GM18511 (cell line): ENCODE results near the gene PDE1C.
"Not testable (repeated sequence)": the region's sequence is repeated elsewhere in the genome, so short reads cannot be mapped to it uniquely, and the experiment has no call there.

Experiments
- ATAC-seq: cut with Tn5 transposase; IDR thresholded peaks from one replicate; pipeline ENCODE4 v1.9.1; 2021; ENCODE audit warnings: mild to moderate bottlenecking, moderate library complexity; ENCODE audit not compliant: unreplicated experiment

The PDE1C gene

GRCh38 chr7:31856337-31856736 lies 213.9 kb downstream of the PDE1C start:
- no peak for ATAC-seq

GRCh38 chr7:31855530-31855929 lies 214.7 kb downstream of the PDE1C start:
- ATAC-seq = no peak

GRCh38 chr7:31853380-31853779 lies 216.8 kb downstream of the PDE1C start:
- ATAC-seq = no peak

DNA sequence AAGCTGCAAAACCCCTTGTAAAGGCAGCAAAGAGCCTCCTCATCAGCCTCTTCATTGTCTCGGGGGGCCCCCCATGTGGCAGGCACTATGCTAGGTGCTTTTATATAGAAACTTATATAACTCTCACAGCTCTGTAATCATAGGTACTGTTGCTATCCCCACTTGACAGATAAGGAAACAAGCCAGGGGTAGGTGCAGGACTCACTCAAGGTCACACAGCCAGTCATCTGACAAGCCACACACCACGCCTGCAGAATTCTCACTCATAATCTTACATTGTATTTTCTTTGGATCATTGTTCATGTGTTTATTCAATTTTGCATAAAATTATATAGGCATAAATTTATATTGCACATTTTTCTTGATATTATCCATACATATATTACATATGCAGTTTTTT lies 217.7 kb downstream of the PDE1C start:
- no peak for ATAC-seq

DNA sequence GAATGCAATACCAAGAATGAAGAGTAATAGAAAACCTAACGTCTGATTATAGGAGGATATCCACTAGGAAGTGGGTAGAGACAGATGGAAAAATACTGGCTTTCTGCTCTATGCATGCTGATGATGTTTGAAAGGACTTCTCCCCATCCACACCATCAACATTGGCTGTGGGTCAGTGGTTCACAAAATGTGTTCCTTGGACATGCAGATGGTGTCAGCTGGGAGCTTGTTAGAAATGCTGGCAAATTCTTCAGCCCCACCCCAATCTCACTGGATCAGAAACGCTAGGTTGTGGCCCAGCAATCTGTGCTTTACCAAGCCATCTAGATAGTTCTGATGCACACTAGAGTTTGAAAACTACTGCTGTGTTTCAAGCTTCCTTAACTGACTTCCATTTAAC lies 219.1 kb downstream of the PDE1C start:
- ATAC-seq = no peak

- ATAC-seq = no peak
These were observed 219.6 kb downstream of the PDE1C start for GRCh38 chr7:31850601-31851000.

GRCh38 chr7:31850066-31850465 lies 220.1 kb downstream of the PDE1C start:
- no peak for ATAC-seq

DNA sequence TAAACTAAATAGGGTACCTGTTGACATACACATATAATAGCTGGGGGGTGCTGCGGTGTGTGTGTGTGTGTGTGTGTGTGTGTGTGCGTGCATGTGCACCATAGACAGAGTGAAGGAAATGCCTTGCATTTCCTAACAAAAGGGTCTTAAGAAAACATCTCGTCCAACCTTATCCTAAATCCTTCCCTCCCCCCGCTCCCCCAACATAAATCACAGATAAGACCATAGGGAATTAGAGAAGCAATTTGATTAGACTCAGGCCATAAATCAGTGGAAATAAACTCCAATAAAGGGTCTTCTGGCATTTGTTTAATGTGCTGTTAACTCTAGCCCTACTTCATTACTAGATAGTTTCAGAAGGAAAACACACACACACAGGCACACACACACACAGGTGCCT lies 234.7 kb downstream of the PDE1C start:
- no peak for ATAC-seq

DNA sequence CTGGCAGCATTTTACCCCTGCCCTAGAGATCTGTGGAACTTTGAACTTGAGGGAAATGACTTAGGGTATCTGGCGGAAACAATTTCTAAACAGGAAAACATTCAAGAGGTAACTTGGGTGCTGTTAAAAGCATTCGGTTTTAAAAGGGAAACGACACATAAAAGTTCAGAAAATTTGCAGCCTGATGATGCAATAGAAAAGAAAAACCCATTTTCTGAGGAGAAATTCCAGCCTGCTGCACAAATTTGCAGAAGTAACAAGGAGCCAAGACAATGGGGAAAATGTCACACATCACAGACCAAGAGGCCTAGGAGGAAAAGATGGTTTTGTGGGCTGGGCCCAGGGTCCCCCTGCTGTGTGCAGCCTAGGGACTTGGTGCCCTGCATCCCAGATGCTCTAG lies 236.6 kb downstream of the PDE1C start:
- ATAC-seq = not testable (repeated sequence)

DNA sequence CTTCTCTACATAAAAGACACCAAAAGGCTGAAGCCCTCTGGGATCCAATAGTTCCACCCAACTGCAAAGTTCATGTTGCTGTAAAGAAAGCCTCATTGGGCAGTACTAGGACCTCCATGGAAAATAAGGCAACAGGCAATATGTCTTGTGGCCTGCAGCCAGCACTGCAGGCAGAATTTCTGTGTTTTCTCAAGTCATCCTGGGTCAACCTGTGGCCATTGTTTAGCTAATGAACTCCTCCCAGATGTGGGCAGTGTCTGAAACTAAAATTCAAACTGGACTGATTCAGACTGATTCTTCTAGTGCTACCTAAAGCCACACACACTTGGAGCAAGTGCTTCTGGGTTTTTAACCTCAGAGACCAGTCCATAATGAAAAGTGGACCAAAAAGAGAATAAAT lies 241.7 kb downstream of the PDE1C start:
- ATAC-seq = no peak

- no peak for ATAC-seq
These were observed 244.6 kb downstream of the PDE1C start for GRCh38 chr7:31825576-31825975.

DNA sequence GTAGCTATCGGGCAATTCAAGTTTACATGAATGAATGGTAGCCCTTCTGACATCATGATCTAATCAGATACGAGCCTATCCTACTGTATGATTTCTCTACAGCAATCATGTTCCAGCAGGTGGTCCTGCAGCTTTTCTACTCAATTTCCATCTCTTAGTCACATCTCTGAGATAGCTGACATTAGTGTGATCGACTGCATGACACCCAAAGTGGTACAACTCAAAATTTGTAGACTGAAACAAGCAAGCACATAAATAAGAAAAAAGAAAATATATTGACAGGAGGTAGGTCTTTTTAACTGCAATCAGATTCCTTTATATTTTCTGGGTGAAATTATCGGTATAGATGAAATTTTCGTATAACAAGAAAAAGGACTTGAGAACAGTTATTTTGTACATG lies 251.2 kb downstream of the PDE1C start:
- no peak for ATAC-seq

DNA sequence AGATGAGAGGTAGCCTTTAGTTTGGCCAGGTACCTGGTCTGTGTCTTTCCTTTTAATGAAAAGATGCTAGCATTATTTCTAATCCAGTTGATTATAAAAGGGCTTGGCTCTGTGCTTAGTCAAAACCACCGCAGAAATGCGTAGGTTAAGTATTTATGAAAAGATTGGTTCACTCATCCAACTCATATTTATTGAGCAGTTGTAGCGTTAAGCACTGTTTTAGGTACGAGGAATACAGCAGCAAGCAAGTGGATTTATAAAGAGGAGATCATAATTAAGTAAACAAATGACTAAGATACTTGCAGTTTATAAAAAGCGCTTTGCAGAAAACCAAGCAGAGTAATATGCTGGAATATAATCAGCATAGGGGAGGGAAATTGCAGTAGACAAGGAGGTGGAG lies 253.4 kb downstream of the PDE1C start:
- no peak for ATAC-seq

DNA sequence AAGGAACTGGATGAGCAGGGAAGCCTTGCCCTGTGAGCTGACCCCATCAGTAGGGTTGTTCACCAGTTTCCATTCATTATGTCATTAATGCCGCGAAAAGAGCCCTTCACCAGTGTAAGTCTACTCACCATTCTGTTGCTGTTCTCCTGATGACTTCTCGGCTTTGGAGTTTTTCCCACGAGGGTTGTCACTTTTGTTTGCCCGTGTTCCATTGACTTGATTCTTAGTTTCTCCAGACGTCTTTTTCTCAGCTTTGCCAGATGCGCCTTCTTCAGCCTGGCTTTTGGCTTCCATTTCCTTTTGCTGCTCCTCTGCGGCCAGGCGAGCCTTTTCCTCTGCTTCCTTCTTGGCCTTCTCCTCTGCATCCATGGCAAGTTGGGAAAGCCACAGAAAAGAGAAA lies 254.4 kb downstream of the PDE1C start:
- ATAC-seq = no peak

DNA sequence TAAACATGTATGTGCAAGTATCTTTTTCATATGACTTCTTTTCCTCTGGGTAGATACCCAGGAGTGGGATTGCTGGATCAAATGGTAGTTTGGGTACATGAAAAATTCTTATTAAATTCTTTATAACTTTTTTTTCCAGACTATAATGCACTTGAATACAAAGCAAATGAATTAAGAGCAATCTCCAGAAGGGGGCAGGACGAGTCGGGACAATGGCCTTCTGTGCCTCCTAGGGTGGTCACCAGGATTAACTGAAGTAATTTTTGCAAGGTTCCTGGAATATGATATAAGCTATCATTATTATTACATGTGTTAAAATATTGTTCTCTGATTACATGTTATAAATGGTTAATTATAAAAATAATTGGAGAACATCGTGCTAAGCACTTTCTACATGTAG lies 256.0 kb downstream of the PDE1C start:
- no peak for ATAC-seq

- peak; percentile 85 for ATAC-seq
These were observed 258.4 kb downstream of the PDE1C start for GRCh38 chr7:31811650-31812461.

GRCh38 chr7:31805209-31805818 lies 264.9 kb downstream of the PDE1C start:
- ATAC-seq = peak; percentile 94

DNA sequence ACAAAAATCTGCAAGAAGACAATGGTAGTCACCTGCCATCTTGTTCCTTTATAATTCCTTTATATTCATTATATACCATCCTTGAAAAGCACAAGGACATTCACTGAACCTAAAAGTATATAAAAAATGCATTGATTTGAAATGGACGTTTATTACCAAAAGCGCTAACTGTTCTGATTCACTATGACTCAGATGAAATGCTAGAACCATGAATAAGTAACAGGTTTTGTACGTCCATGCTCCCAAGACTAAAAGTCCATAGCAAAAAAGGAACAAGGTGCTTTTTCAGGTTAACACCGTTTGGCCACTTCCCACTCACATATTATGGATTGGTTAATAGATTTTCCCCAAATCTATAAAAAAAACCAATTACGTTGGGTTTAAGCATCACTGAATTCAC lies 273.8 kb downstream of the PDE1C start:
- no peak for ATAC-seq

GRCh38 chr7:31794851-31795344 lies 275.3 kb downstream of the PDE1C start:
- no peak for ATAC-seq

DNA sequence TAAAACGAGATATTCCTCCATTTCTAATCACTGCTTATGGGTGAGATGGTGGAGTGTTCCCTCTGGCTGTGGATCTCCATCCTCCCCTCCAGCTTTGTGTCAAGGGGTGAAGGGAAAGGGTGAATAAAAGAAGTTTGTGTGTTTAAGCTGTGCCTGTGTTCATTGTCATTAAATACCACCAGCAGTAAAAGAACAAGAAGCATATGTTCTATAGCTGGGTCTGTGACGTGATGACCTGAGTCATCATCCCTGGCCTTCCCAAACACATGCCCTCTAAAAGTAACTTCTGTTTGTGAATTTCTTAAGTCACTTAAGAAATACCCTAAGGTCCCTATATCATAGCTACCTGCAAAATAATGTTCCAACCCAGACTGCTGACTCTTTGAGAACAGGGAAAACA lies 278.3 kb downstream of the PDE1C start:
- no peak for ATAC-seq

DNA sequence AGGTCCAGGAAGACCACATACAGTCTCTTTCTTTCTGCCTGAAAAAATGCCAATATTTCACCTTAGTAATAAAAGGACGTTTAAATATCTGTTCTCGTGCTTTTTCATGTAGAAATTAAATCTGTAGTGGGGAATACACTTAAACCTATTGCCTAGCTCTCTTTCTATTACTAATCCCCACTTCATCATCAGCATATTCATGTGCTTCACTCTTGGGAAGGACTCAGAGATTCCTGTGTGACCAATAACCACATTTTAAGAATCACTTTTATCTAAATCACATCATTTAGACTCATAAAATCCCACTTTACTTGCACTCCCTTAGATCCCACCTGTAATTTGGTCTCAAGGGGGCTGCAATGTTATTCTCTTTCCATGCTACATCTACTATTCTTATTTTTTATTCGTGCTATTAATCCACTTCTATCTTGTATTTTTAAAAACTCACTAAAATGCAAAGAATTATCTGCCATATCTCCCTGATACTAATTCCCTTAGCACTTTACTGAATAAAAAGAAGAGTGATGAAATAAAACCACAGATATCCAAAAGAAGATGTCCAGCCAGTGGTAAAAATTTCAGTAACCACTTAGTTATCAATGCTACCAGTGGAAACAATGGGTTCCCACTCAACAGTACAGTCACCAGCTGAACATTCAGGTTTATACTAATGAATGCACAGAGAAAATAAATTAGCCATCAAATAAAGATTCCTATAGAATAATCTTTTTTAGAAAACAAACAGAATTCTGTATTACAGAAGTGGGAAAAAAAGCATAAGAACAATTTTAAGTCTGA lies 281.1 kb downstream of the PDE1C start:
- no peak for ATAC-seq

DNA sequence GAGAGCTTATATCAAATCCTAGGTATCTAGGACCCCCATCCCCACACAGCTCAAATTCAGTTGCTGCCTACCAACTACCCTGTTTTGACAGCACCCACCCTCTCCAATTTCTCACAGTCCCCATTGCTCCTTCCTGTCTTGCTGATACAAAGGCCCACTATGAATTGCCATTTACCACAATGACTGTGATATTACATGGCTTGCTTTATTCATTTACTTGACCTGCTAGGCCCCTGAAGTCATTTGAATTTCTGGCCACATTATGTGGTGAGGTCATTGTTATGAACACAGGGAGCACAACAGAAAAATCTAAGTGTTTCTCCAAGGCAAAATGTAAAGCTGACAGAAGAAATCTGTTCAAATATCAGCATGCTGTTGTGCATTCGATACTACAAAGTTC lies 281.8 kb downstream of the PDE1C start:
- ATAC-seq = no peak
